ENCODE results near the gene HAUS8. TPM values are rescaled to one million over a fixed set of nuclear protein-coding genes. Genes with fewer than 3 reads are reported as not detected.

Gene HAUS8
- total and polyA plus RNA-seq, 2 of the 4 experiments (the other 2 are of a cell fraction), result 3.4 to 14.2 TPM

GRCh38 chr19:17021328-17021727 lies 53.9 kb downstream of the HAUS8 start:
- no peak overlapping the region for H2BK120ac ChIP-seq (ENCODE audit: low read depth, low read length)
- H4K20me1 ChIP-seq (ENCODE audit: insufficient read depth, low read length), result no peaks in the 10 kb centered on the region
- H3K4me1 ChIP-seq (ENCODE audit: control insufficient read depth, insufficient read depth, low read length), result peaks cover 2% of the 10 kb centered on the region; the same call in 1 of the 2 replicates
- CTCF ChIA-PET, result no interaction called here
- 27% methylated on average over 1 of the region's 1 CpG; no CpG with 5 or more reads in 1 of the 2 experiments for WGBS, 2 experiments (ENCODE audit: extremely low coverage in 2 of 2, insufficient read length in 1 of 2)
- no peak overlapping the region for H3K14ac ChIP-seq (replicated peaks; ENCODE audit: low read depth, low read length)
- dilution Hi-C loops (cut with HindIII; ENCODE audit: low sequenced_read_pairs, unreplicated experiment) (no loop called here), in situ Hi-C loops (cut with MboI; ENCODE audit: low sequenced_read_pairs) (no loop called here), intact Hi-C loops (cut with micrococcal nuclease) (no loop called here)
- no peak overlapping the region for H3K4me3 ChIP-seq (ENCODE audit: insufficient read depth, low read depth, low read length)
- no peaks in the 10 kb centered on the region for H3K9me1 ChIP-seq (ENCODE audit: insufficient read depth, low read length)
- no peak for DNase-seq
- H4K5ac ChIP-seq (ENCODE audit: low read depth, low read length), result no peak overlapping the region
- no TSS peak for BruUV-seq (replicated peaks)
- no peak overlapping the region for H3K56ac ChIP-seq (ENCODE audit: extremely low read depth, insufficient read depth, low read length)
- H3K36me3 ChIP-seq (ENCODE audit: control insufficient read depth, insufficient read depth, low read length), result no peaks in the 10 kb centered on the region
- H3K9ac ChIP-seq (ENCODE audit: low read depth, low read length), result no peak overlapping the region
- H2AFZ ChIP-seq (replicated peaks; ENCODE audit: low read length, poor library complexity), result no peak overlapping the region
- no peak for ATAC-seq (ENCODE audit: low read depth)
- H2BK20ac ChIP-seq (ENCODE audit: low read depth, low read length), result no peak overlapping the region
- no peak overlapping the region for H3K4me2 ChIP-seq (ENCODE audit: low read depth, low read length)
- peaks cover 33% of the 10 kb centered on the region for H3K27me3 ChIP-seq (ENCODE audit: control insufficient read depth, insufficient read depth, low read length)
- H3K23ac ChIP-seq (ENCODE audit: low read depth, low read length), result no peak overlapping the region
- H3K79me1 ChIP-seq (ENCODE audit: low read depth in 1 of 2, low read length in 2 of 2), result no peaks in the 10 kb centered on the region
- H3K27ac ChIP-seq (ENCODE audit: insufficient read depth, low read length), result no peak overlapping the region
- no peak overlapping the region for H4K91ac ChIP-seq (ENCODE audit: insufficient read depth, low read depth, low read length)
- no peak overlapping the region for H2BK15ac ChIP-seq (ENCODE audit: low read depth, low read length)
- no peak for TF ChIP-seq RFX5 (IDR thresholded peaks at IDR 0.05; ENCODE audit: low read depth, low read length)
- TF ChIP-seq CHD1 (IDR thresholded peaks at IDR 0.05; ENCODE audit: low read depth, low read length), result no peak
- no peak for TF ChIP-seq MXI1 (IDR thresholded peaks at IDR 0.05; ENCODE audit: borderline replicate concordance, low read depth, low read length)
- TF ChIP-seq NFE2L2 (IDR thresholded peaks at IDR 0.05; ENCODE audit: low read depth, low read length), result no peak
- no peak for TF ChIP-seq USF2 (IDR thresholded peaks at IDR 0.05; ENCODE audit: low read depth, low read length)
- no peak for TF ChIP-seq CEBPB (IDR thresholded peaks at IDR 0.05; ENCODE audit: low read depth, low read length)
- no peak for TF ChIP-seq RCOR1 (IDR thresholded peaks at IDR 0.05; ENCODE audit: insufficient replicate concordance, low read length)
- TF ChIP-seq CTCF (conservative IDR thresholded peaks at IDR 0.05; ENCODE audit: low read depth, low read length), result no peak
- TF ChIP-seq SMC3 (IDR thresholded peaks at IDR 0.05; ENCODE audit: low read depth, low read length), result no peak
- TF ChIP-seq ELK1 (IDR thresholded peaks at IDR 0.05; ENCODE audit: borderline replicate concordance, low read depth, low read length), result no peak
- no peak for TF ChIP-seq POLR2A (IDR thresholded peaks at IDR 0.05; ENCODE audit: low read depth, low read length)
- no peak for TF ChIP-seq FOS (IDR thresholded peaks at IDR 0.05; ENCODE audit: low read depth, low read length)
- TF ChIP-seq RAD21 (IDR thresholded peaks at IDR 0.05; ENCODE audit: low read length), result no peak
- no peak for TF ChIP-seq MAFK (IDR thresholded peaks at IDR 0.05; ENCODE audit: low read depth, low read length)
- H3K18ac ChIP-seq (ENCODE audit: low read depth, low read length), result no peak overlapping the region
- H3K9me3 ChIP-seq (ENCODE audit: control insufficient read depth, insufficient read depth, low read length), result peaks cover 12% of the 10 kb centered on the region
- no peak overlapping the region for H2BK5ac ChIP-seq (ENCODE audit: low read depth, low read length, poor library complexity, severe bottlenecking)
- H4K8ac ChIP-seq (ENCODE audit: low read depth in 2 of 2, low read length in 2 of 2), result no peak overlapping the region
- no peak overlapping the region for H3K4ac ChIP-seq (ENCODE audit: low read depth, low read length)
- POLR2A ChIA-PET (ENCODE audit: unreplicated experiment), result no interaction called here
- H2AK9ac ChIP-seq (replicated peaks; ENCODE audit: low read depth, low read length, poor library complexity), result no peak overlapping the region
- no peak overlapping the region for H2AK5ac ChIP-seq (ENCODE audit: low read depth, low read length)
